Measurements from ENCODE around the gene KIF20A. TPM values are rescaled to one million over a fixed set of nuclear protein-coding genes. Genes with fewer than 3 reads are reported as not detected.

KIF20A gene
- polyA plus RNA-seq, 2 of the 4 experiments (the other 2 are of a cell fraction): 37.4 to 45.0 TPM

- H3K4me2 ChIP-seq: no peak overlapping the region
- peaks cover 16% of the 10 kb centered on the region for H3K4me1 ChIP-seq
- DNase-seq (ENCODE audit: low read depth in 1 of 2, low spot score in 1 of 2) (peak in 1 of 2 experiments; percentile 26), ATAC-seq (no peak), FAIRE-seq (no peak)
- POLR2A ChIA-PET: no interaction called here
- TF ChIP-seq FOSL2 (IDR thresholded peaks at IDR 0.05) (no peak), FOSL2 (CRISPR knock-in tag; IDR thresholded peaks at IDR 0.05) (no peak), JUNB (IDR thresholded peaks at IDR 0.05) (no peak), EP300 (IDR thresholded peaks at IDR 0.05) (no peak), HOXB13 (CRISPR knock-in tag; IDR thresholded peaks at IDR 0.05; ENCODE audit: low read depth) (no peak)
- H3K4me3 ChIP-seq: no peak overlapping the region
- H3K9me3 ChIP-seq: no peaks in the 10 kb centered on the region
- WGBS (ENCODE audit: missing lambda C conversion rate): 51% methylated on average over 2 of the region's 2 CpGs
- CTCF ChIA-PET: interaction anchor here (2.0 to 3.9 kb wide), 4 partner anchors 9 to 50 kb away, joined by 9 to 32 read pairs (median 17); no protein-coding TSS in a partner anchor
- H3K27ac ChIP-seq: no peak overlapping the region
Measured at GRCh38 chr5:138233280-138233679, 54.4 kb downstream of the KIF20A start.

GRCh38 chr5:138234651-138235050 is 55.7 kb downstream of the KIF20A start:
- Histone ChIP-seq H3K4me3 (no peak overlapping the region), H3K9me3 (no peaks in the 10 kb centered on the region), H3K4me1 (peaks cover 16% of the 10 kb centered on the region), H3K4me2 (no peak overlapping the region), H3K27ac (no peak overlapping the region)
- CTCF ChIA-PET: interaction anchor here (1.2 to 3.9 kb wide), 4 partner anchors 11 to 215 kb away, joined by 4 to 32 read pairs (median 9); partner anchors contain the start of gene KDM3B
- POLR2A ChIA-PET: no interaction called here
- 81% methylated on average over 2 of the region's 2 CpGs for WGBS (ENCODE audit: missing lambda C conversion rate)
- FAIRE-seq (no peak), DNase-seq (ENCODE audit: low read depth in 1 of 2, low spot score in 1 of 2) (no peak), ATAC-seq (no peak)
- TF ChIP-seq ZSCAN20 (CRISPR knock-in tag; IDR thresholded peaks at IDR 0.05) (no peak), CBX8 (IDR thresholded peaks at IDR 0.05) (no peak), EHMT2 (IDR thresholded peaks at IDR 0.05; ENCODE audit: low read depth) (no peak), E2F6 (IDR thresholded peaks at IDR 0.05; ENCODE audit: borderline replicate concordance, low read depth) (no peak), FOXS1 (CRISPR knock-in tag; IDR thresholded peaks at IDR 0.05) (no peak), RARB (CRISPR knock-in tag; IDR thresholded peaks at IDR 0.05) (no peak), MAZ (IDR thresholded peaks at IDR 0.05; ENCODE audit: borderline replicate concordance, low read depth, low read length) (no peak), BHLHE40 (IDR thresholded peaks at IDR 0.05; ENCODE audit: low read depth, low read length) (no peak), JUN (IDR thresholded peaks at IDR 0.05) (no peak), TFCP2L1 (CRISPR knock-in tag; IDR thresholded peaks at IDR 0.05) (no peak), HOXB13 (CRISPR knock-in tag; IDR thresholded peaks at IDR 0.05; ENCODE audit: low read depth) (no peak)

Other genes with a start within 250 kb of the KIF20A start
- gene FAM13B, start 146.0 kb upstream of the KIF20A start, polyA plus RNA-seq (2011; rRNA removed): 12.2 and 15.1 TPM in 2 replicates
- gene FAM13B, start 146.0 kb upstream of the KIF20A start, polyA plus RNA-seq (2017; fragmentation: RNase III; extraction: RNeasy Plus Mini Kit Qiagen cat#74134 plus additional on column Dnase treatment): 14.9 to 17.4 TPM (median 15.4 TPM) in 3 replicates
- gene WNT8A, start 95.1 kb upstream of the KIF20A start, polyA plus RNA-seq (2011; rRNA removed): not detected in 2 replicates
- gene WNT8A, start 95.1 kb upstream of the KIF20A start, polyA plus RNA-seq (2017; fragmentation: RNase III; extraction: RNeasy Plus Mini Kit Qiagen cat#74134 plus additional on column Dnase treatment): not detected in 3 replicates
- gene NME5, start 39.7 kb upstream of the KIF20A start, polyA plus RNA-seq (2011; rRNA removed): not detected in 2 replicates
- gene NME5, start 39.7 kb upstream of the KIF20A start, polyA plus RNA-seq (2017; fragmentation: RNase III; extraction: RNeasy Plus Mini Kit Qiagen cat#74134 plus additional on column Dnase treatment): not detected in 3 replicates
- gene BRD8, start 482 bp upstream of the KIF20A start, polyA plus RNA-seq (2011; rRNA removed): 82.3 and 85.8 TPM in 2 replicates
- gene BRD8, start 482 bp upstream of the KIF20A start, polyA plus RNA-seq (2017; fragmentation: RNase III; extraction: RNeasy Plus Mini Kit Qiagen cat#74134 plus additional on column Dnase treatment): 65.7 to 75.6 TPM (median 65.7 TPM) in 3 replicates
- 61.7 and 70.3 TPM in 2 replicates for gene CDC23, start 34.2 kb downstream of the KIF20A start, polyA plus RNA-seq (2011; rRNA removed)
- gene CDC23, start 34.2 kb downstream of the KIF20A start, polyA plus RNA-seq (2017; fragmentation: RNase III; extraction: RNeasy Plus Mini Kit Qiagen cat#74134 plus additional on column Dnase treatment): 35.5 to 37.5 TPM (median 37.1 TPM) in 3 replicates
- gene GFRA3, start 95.5 kb downstream of the KIF20A start, polyA plus RNA-seq (2011; rRNA removed): 0.08 and 0.09 TPM in 2 replicates
- gene GFRA3, start 95.5 kb downstream of the KIF20A start, polyA plus RNA-seq (2017; fragmentation: RNase III; extraction: RNeasy Plus Mini Kit Qiagen cat#74134 plus additional on column Dnase treatment): 0.04 to 0.07 TPM in 2 of 3 replicates, not detected in the other
- gene CDC25C, start 152.7 kb downstream of the KIF20A start, polyA plus RNA-seq (2011; rRNA removed): 19.3 and 20.5 TPM in 2 replicates
- gene CDC25C, start 152.7 kb downstream of the KIF20A start, polyA plus RNA-seq (2017; fragmentation: RNase III; extraction: RNeasy Plus Mini Kit Qiagen cat#74134 plus additional on column Dnase treatment): 11.2 to 12.7 TPM (median 12.6 TPM) in 3 replicates
- 24.5 and 24.9 TPM in 2 replicates for gene FAM53C, start 159.2 kb downstream of the KIF20A start, polyA plus RNA-seq (2011; rRNA removed)
- 21.9 to 25.7 TPM (median 24.7 TPM) in 3 replicates for gene FAM53C, start 159.2 kb downstream of the KIF20A start, polyA plus RNA-seq (2017; fragmentation: RNase III; extraction: RNeasy Plus Mini Kit Qiagen cat#74134 plus additional on column Dnase treatment)
- gene KDM3B, start 173.6 kb downstream of the KIF20A start, polyA plus RNA-seq (2011; rRNA removed): 50.6 and 52.5 TPM in 2 replicates
- 35.4 to 38.1 TPM (median 37.4 TPM) in 3 replicates for gene KDM3B, start 173.6 kb downstream of the KIF20A start, polyA plus RNA-seq (2017; fragmentation: RNase III; extraction: RNeasy Plus Mini Kit Qiagen cat#74134 plus additional on column Dnase treatment)